HepG2 (cell line): ENCODE data around the gene AKR1C2. TPM values are rescaled to one million over a fixed set of nuclear protein-coding genes. Genes with fewer than 3 reads are reported as not detected.

Source experiments
- HOXA9 ChIP-seq: sonication (generic); formaldehyde crosslinking; IDR thresholded peaks from 2 replicates; pipeline ENCODE4 v1.8.1; 2022; ENCODE audit warnings: missing genetic modification reagents, mild to moderate bottlenecking, moderate library complexity, borderline replicate concordance
- JUND ChIP-seq: sonication (generic); formaldehyde crosslinking; IDR thresholded peaks from 2 replicates; pipeline ENCODE4 v1.8.0; 2022; ENCODE audit warnings: mild to moderate bottlenecking, missing genetic modification reagents
- MZF1 ChIP-seq: sonication (generic); formaldehyde crosslinking; IDR thresholded peaks from 2 replicates; pipeline ENCODE4 v1.8.1; 2023; ENCODE audit warnings: mild to moderate bottlenecking, missing genetic modification reagents, borderline replicate concordance
- NFE2L1 ChIP-seq: sonication (generic); formaldehyde crosslinking; IDR thresholded peaks from 2 replicates; pipeline ENCODE4 v1.4.0; 2020; ENCODE audit warnings: missing genetic modification reagents, mild to moderate bottlenecking, borderline replicate concordance
- NRL ChIP-seq: sonication (generic); formaldehyde crosslinking; IDR thresholded peaks from 2 replicates; pipeline ENCODE4 v1.5.0; 2020; ENCODE audit warnings: missing genetic modification reagents, mild to moderate bottlenecking, moderate library complexity, borderline replicate concordance
- PHF20 ChIP-seq: sonication (generic); formaldehyde crosslinking; IDR thresholded peaks from 2 replicates; pipeline ENCODE4 v1.5.0; 2020; ENCODE audit warnings: mild to moderate bottlenecking, missing genetic modification reagents
- POLR2AphosphoS2 ChIP-seq: IDR thresholded peaks from 2 replicates; pipeline ENCODE4 v1.6.1; 2011; ENCODE audit warnings: low read depth, low read length, improper control_type of control experiment
- SOX6 ChIP-seq, 2 experiments: fragments of 450-650 bp in 1 of 2; sonication (generic) in 1 of 2; formaldehyde crosslinking in 1 of 2; IDR thresholded peaks; 2 replicates each; pipeline versions ENCODE4 v1.4.0 to v1.6.1; 2017 to 2020; ENCODE audit warnings: antibody characterized with exemption in 1 of 2, mild to moderate bottlenecking in 1 of 2, missing genetic modification reagents in 1 of 2
- TAF1 ChIP-seq: sonication (generic); formaldehyde crosslinking; IDR thresholded peaks from 2 replicates; pipeline ENCODE4 v1.4.0; 2020; ENCODE audit warnings: missing genetic modification reagents
- ZNF12 ChIP-seq: sonication (generic); formaldehyde crosslinking; IDR thresholded peaks from 2 replicates; pipeline ENCODE4 v1.5.0; 2020; ENCODE audit warnings: missing genetic modification reagents
- ZNF274 ChIP-seq: sonication (generic); formaldehyde crosslinking; IDR thresholded peaks from 2 replicates; pipeline ENCODE4 v1.5.1; 2020; ENCODE audit warnings: mild to moderate bottlenecking, missing genetic modification reagents
- ZNF441 ChIP-seq: sonication (generic); formaldehyde crosslinking; IDR thresholded peaks from 2 replicates; pipeline ENCODE4 v1.7.0; 2021; ENCODE audit warnings: missing genetic modification reagents, borderline replicate concordance
- ZNF724P ChIP-seq: sonication (generic); formaldehyde crosslinking; IDR thresholded peaks from 2 replicates; pipeline ENCODE4 v1.8.0; 2022; ENCODE audit warnings: missing genetic modification reagents, borderline replicate concordance
- polyA plus RNA-seq, 8 experiments: library from polyadenylated mRNA; depleted of rRNA in 3 of 8; stranded (reverse) in 7 of 8; unstranded in 1 of 8; fragments of >200 nt; fragmentation: Illumina TruSeq in 4 of 8; extraction: Trizol in 4 of 8; gene quantifications; 2 replicates each; pipeline versions ENCODE4 v1.2.1 to v1.2.3, GENCODE V29; 2011 to 2016; ENCODE audit warnings: low read depth in 4 of 8, missing spikeins in 1 of 8, mixed read lengths in 1 of 8; ENCODE audit not compliant: insufficient read depth in 1 of 8
- total RNA-seq, 5 experiments: library from RNA; depleted of rRNA; stranded (reverse); fragments of >200 nt; fragmentation: Illumina TruSeq; extraction: Trizol; gene quantifications; 2 replicates each; pipeline ENCODE4 v1.2.3, GENCODE V29; 2016; ENCODE audit warnings: low read depth in 1 of 5
- TF ChIP-seq, protein P1 (sequence below): sonication (generic); formaldehyde crosslinking; IDR thresholded peaks from 2 replicates; pipeline ENCODE4 v1.5.0; 2020; ENCODE audit warnings: mild to moderate bottlenecking, missing genetic modification reagents
- TF ChIP-seq, protein P2 (sequence below): IDR thresholded peaks from 2 replicates; pipeline ENCODE4 v1.6.1; 2016
- TF ChIP-seq, protein P3 (sequence below): sonication (generic); formaldehyde crosslinking; IDR thresholded peaks from 2 replicates; pipeline ENCODE4 v1.4.0; 2020; ENCODE audit warnings: missing genetic modification reagents
- TF ChIP-seq, protein P4 (sequence below): IDR thresholded peaks from 2 replicates; pipeline ENCODE4 v1.6.1; 2018; ENCODE audit warnings: missing genetic modification reagents
- TF ChIP-seq, protein P5 (sequence below): sonication (generic); formaldehyde crosslinking; IDR thresholded peaks from 2 replicates; pipeline ENCODE4 v1.9.0; 2021; ENCODE audit warnings: missing genetic modification reagents, borderline replicate concordance
- TF ChIP-seq, protein P6 (sequence below): sonication (generic); formaldehyde crosslinking; IDR thresholded peaks from 2 replicates; pipeline ENCODE4 v1.5.0; 2020; ENCODE audit warnings: missing genetic modification reagents

AKR1C2 gene
- total and polyA plus RNA-seq, 2 of the 13 experiments (the other 11 are each of a cell fraction or from before 2014, with no cell fraction given), result 140 to 900 TPM

DNA sequence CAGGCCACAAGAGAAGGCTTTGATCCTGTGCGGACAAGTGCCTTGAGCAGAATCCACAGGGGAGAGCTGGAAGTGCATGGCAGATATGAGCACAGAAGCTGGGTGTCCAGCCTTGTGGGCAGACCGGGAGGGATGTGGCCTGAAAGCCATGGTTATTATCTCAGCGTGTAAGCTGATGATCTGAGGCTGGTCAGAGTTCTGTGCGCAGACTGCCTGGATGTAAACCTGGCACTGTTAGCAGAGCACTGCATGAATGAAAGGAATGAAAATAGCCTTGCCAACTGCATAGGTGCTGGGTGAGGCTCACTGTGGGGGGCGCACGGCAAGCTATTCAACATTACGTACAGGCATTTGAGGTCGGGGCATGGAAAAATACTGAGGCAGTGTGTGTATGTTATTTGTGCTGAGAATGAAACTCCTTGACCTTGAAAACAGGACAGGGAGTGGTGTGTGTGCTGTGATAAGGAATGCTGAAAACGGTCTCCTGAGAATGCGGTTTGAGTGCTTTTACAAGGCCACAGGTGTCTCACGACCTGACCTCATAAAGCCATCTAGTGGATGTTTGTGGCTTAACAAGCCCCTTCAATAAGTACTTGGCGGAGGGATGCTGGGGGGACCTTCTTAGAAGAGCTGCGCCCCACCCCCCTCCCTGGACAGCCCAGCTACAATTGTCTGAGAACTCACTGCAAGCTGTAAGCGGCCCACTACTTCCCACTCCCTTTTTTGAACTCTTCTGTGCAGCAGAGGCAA, 21.8 kb downstream of the AKR1C2 start (continued):
- TF ChIP-seq, protein P1, sequence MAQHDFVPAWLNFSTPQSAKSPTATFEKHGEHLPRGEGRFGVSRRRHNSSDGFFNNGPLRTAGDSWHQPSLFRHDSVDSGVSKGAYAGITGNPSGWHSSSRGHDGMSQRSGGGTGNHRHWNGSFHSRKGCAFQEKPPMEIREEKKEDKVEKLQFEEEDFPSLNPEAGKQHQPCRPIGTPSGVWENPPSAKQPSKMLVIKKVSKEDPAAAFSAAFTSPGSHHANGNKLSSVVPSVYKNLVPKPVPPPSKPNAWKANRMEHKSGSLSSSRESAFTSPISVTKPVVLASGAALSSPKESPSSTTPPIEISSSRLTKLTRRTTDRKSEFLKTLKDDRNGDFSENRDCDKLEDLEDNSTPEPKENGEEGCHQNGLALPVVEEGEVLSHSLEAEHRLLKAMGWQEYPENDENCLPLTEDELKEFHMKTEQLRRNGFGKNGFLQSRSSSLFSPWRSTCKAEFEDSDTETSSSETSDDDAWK (CRISPR knock-in tag), result no peak
- TF ChIP-seq NFE2L1, result no peak
- TF ChIP-seq NRL, result no peak
- TF ChIP-seq, protein P2, sequence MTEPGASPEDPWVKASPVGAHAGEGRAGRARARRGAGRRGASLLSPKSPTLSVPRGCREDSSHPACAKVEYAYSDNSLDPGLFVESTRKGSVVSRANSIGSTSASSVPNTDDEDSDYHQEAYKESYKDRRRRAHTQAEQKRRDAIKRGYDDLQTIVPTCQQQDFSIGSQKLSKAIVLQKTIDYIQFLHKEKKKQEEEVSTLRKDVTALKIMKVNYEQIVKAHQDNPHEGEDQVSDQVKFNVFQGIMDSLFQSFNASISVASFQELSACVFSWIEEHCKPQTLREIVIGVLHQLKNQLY, result no peak
- TF ChIP-seq, protein P3, sequence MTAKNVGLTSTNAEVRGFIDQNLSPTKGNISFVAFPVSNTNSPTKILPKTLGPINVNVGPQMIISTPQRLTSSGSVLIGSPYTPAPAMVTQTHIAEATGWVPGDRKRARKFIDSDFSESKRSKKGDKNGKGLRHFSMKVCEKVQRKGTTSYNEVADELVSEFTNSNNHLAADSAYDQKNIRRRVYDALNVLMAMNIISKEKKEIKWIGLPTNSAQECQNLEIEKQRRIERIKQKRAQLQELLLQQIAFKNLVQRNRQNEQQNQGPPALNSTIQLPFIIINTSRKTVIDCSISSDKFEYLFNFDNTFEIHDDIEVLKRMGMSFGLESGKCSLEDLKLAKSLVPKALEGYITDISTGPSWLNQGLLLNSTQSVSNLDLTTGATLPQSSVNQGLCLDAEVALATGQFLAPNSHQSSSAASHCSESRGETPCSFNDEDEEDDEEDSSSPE, result no peak
- TF ChIP-seq ZNF441, result no peak
- TF ChIP-seq SOX6 (IDR thresholded peaks at IDR 0.05), result no peak
- peak; percentile 43 for TF ChIP-seq SOX6 (CRISPR knock-in tag; IDR thresholded peaks at IDR 0.05)
- TF ChIP-seq HOXA9 (CRISPR knock-in tag), result no peak
- TF ChIP-seq, protein P4, sequence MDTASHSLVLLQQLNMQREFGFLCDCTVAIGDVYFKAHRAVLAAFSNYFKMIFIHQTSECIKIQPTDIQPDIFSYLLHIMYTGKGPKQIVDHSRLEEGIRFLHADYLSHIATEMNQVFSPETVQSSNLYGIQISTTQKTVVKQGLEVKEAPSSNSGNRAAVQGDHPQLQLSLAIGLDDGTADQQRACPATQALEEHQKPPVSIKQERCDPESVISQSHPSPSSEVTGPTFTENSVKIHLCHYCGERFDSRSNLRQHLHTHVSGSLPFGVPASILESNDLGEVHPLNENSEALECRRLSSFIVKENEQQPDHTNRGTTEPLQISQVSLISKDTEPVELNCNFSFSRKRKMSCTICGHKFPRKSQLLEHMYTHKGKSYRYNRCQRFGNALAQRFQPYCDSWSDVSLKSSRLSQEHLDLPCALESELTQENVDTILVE (CRISPR knock-in tag), result peak; percentile 28; the same call in 1 of the 2 replicates
- TF ChIP-seq, protein P5, sequence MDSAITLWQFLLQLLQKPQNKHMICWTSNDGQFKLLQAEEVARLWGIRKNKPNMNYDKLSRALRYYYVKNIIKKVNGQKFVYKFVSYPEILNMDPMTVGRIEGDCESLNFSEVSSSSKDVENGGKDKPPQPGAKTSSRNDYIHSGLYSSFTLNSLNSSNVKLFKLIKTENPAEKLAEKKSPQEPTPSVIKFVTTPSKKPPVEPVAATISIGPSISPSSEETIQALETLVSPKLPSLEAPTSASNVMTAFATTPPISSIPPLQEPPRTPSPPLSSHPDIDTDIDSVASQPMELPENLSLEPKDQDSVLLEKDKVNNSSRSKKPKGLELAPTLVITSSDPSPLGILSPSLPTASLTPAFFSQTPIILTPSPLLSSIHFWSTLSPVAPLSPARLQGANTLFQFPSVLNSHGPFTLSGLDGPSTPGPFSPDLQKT (CRISPR knock-in tag), result no peak
- no peak for TF ChIP-seq ZNF274
- no peak for TF ChIP-seq MZF1 (CRISPR knock-in tag)
- TF ChIP-seq TAF1 (CRISPR knock-in tag), result no peak
- TF ChIP-seq JUND (CRISPR knock-in tag), result 0 out of 2 replicates have a peak, but pooled peaks have one; percentile 16
- no peak for TF ChIP-seq ZNF12 (CRISPR knock-in tag)
- TF ChIP-seq, protein P6, sequence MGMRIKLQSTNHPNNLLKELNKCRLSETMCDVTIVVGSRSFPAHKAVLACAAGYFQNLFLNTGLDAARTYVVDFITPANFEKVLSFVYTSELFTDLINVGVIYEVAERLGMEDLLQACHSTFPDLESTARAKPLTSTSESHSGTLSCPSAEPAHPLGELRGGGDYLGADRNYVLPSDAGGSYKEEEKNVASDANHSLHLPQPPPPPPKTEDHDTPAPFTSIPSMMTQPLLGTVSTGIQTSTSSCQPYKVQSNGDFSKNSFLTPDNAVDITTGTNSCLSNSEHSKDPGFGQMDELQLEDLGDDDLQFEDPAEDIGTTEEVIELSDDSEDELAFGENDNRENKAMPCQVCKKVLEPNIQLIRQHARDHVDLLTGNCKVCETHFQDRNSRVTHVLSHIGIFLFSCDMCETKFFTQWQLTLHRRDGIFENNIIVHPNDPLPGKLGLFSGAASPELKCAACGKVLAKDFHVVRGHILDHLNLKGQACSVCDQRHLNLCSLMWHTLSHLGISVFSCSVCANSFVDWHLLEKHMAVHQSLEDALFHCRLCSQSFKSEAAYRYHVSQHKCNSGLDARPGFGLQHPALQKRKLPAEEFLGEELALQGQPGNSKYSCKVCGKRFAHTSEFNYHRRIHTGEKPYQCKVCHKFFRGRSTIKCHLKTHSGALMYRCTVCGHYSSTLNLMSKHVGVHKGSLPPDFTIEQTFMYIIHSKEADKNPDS, result 0 out of 2 replicates have a peak, but pooled peaks have one; percentile 49
- no peak for TF ChIP-seq PHF20 (CRISPR knock-in tag)
- TF ChIP-seq POLR2AphosphoS2, result peak; percentile 91
- no peak for TF ChIP-seq ZNF724P (CRISPR knock-in tag)
